ENCODE data around the gene SLC38A1. TPM values are rescaled to one million over a fixed set of nuclear protein-coding genes. Genes with fewer than 3 reads are reported as not detected.

SLC38A1 gene
- total and polyA plus RNA-seq, 4 donors: 13.7 to 60.3 (median 26.4) TPM

GRCh38 chr12:46150735-46151134, 118.1 kb downstream of the SLC38A1 start:
- Histone ChIP-seq H3K9me3 (ENCODE audit: control insufficient read depth in 4 of 4, insufficient read depth in 3 of 4, low read length in 3 of 4) (no peaks in the 10 kb centered on the region), H3K4me1 (ENCODE audit: control insufficient read depth in 5 of 5, insufficient read depth in 5 of 5, low read length in 5 of 5) (peaks cover 0 to 3% (median 0%) of the 10 kb centered on the region in 5 donors), H3K4me3 (no peak overlapping the region), H3K9ac (ENCODE audit: insufficient read depth in 1 of 2, low read length in 2 of 2) (no peak overlapping the region), H3K27ac (ENCODE audit: low read depth in 1 of 2, low read length in 1 of 2) (no peak overlapping the region), H3K27me3 (ENCODE audit: control insufficient read depth in 3 of 3, insufficient read depth in 3 of 3, low read length in 2 of 3) (no peaks in the 10 kb centered on the region), H3K36me3 (ENCODE audit: control insufficient read depth in 4 of 4, insufficient read depth in 4 of 4, low read length in 4 of 4) (no peaks in the 10 kb centered on the region)
- no peak for DNase-seq
- 51 to 59% methylated on average over 3 of the region's 3 CpGs for WGBS, 2 donors
- no peak for TF ChIP-seq CTCF (IDR thresholded peaks at IDR 0.05; ENCODE audit: control extremely low read depth, extremely low read depth)
- no peak for ATAC-seq (ENCODE audit: insufficient read depth, low FRiP score)

- H3K27ac ChIP-seq (ENCODE audit: low read depth in 1 of 2, low read length in 1 of 2): no peak overlapping the region
- DNase-seq (no peak), ATAC-seq (ENCODE audit: insufficient read depth, low FRiP score) (no peak)
- no peaks in the 10 kb centered on the region for H3K36me3 ChIP-seq (ENCODE audit: control insufficient read depth in 4 of 4, insufficient read depth in 4 of 4, low read length in 4 of 4)
- 85 to 95% methylated on average over 1 of the region's 1 CpG for WGBS, 2 donors
- no peak for TF ChIP-seq CTCF (IDR thresholded peaks at IDR 0.05; ENCODE audit: control extremely low read depth, extremely low read depth)
- H3K4me1 ChIP-seq (ENCODE audit: control insufficient read depth in 5 of 5, insufficient read depth in 5 of 5, low read length in 5 of 5): peaks cover 0 to 3% (median 0%) of the 10 kb centered on the region in 5 donors
- H3K4me3 ChIP-seq: no peak overlapping the region
- H3K27me3 ChIP-seq (ENCODE audit: control insufficient read depth in 3 of 3, insufficient read depth in 3 of 3, low read length in 2 of 3): no peaks in the 10 kb centered on the region
- no peaks in the 10 kb centered on the region for H3K9me3 ChIP-seq (ENCODE audit: control insufficient read depth in 4 of 4, insufficient read depth in 3 of 4, low read length in 3 of 4)
- no peak overlapping the region for H3K9ac ChIP-seq (ENCODE audit: insufficient read depth in 1 of 2, low read length in 2 of 2)
Observed at GRCh38 chr12:46149905-46150304, 118.9 kb downstream of the SLC38A1 start.

GRCh38 chr12:46149079-46149464, 119.8 kb downstream of the SLC38A1 start:
- WGBS, 2 donors: 94 to 96% methylated on average over 2 of the region's 2 CpGs
- TF ChIP-seq CTCF (IDR thresholded peaks at IDR 0.05; ENCODE audit: control extremely low read depth, extremely low read depth): no peak
- Histone ChIP-seq H3K9me3 (ENCODE audit: control insufficient read depth in 4 of 4, insufficient read depth in 3 of 4, low read length in 3 of 4) (no peaks in the 10 kb centered on the region), H3K4me3 (no peak overlapping the region), H3K36me3 (ENCODE audit: control insufficient read depth in 4 of 4, insufficient read depth in 4 of 4, low read length in 4 of 4) (no peaks in the 10 kb centered on the region), H3K9ac (ENCODE audit: insufficient read depth in 1 of 2, low read length in 2 of 2) (no peak overlapping the region), H3K4me1 (ENCODE audit: control insufficient read depth in 5 of 5, insufficient read depth in 5 of 5, low read length in 5 of 5) (peaks cover 0 to 3% (median 0%) of the 10 kb centered on the region in 5 donors), H3K27me3 (ENCODE audit: control insufficient read depth in 3 of 3, insufficient read depth in 3 of 3, low read length in 2 of 3) (no peaks in the 10 kb centered on the region), H3K27ac (ENCODE audit: low read depth in 1 of 2, low read length in 1 of 2) (no peak overlapping the region)
- no peak for ATAC-seq (ENCODE audit: insufficient read depth, low FRiP score)
- no peak for DNase-seq
